Right ventricle myocardium inferior (tissue), 1 donor: ENCODE results near the gene VIT. TPM values are rescaled to one million over a fixed set of nuclear protein-coding genes. Genes with fewer than 3 reads are reported as not detected.
A peak's percentile ranks its signal among the peaks of the same experiment; 100 is the strongest.

Experiments used
- ATAC-seq: fragments of 200-7000 bp; cut with Tn5 transposase; one replicate; pipeline ENCODE4 v1.9.1; 2020; ENCODE audit warnings: mild to moderate bottlenecking, moderate library complexity
- DNase-seq: peaks from one replicate; pipeline ENCODE4 v3.0.0; 2021; ENCODE audit errors: missing footprints
- intact Hi-C: fragments of 100-400 bp; cut with DNase I; formaldehyde crosslinking; loops from one replicate; pipeline ENCODE4 v1.11.0; 2022
- total RNA-seq: library from RNA; stranded (reverse); fragmentation: NEBNext Ultra II Directional; extraction: Animal tissue kit (Norgen Biotek cat#: 25700); gene quantifications from one replicate; pipeline ENCODE4 v1.2.1, GENCODE V29; 2021
- donor health status: DM: no; HTN: yes; CAD: no; lungs with severe emphysema.

VIT gene
- total RNA-seq, 1 donor from 2014 or later: 21.6 TPM

DNA sequence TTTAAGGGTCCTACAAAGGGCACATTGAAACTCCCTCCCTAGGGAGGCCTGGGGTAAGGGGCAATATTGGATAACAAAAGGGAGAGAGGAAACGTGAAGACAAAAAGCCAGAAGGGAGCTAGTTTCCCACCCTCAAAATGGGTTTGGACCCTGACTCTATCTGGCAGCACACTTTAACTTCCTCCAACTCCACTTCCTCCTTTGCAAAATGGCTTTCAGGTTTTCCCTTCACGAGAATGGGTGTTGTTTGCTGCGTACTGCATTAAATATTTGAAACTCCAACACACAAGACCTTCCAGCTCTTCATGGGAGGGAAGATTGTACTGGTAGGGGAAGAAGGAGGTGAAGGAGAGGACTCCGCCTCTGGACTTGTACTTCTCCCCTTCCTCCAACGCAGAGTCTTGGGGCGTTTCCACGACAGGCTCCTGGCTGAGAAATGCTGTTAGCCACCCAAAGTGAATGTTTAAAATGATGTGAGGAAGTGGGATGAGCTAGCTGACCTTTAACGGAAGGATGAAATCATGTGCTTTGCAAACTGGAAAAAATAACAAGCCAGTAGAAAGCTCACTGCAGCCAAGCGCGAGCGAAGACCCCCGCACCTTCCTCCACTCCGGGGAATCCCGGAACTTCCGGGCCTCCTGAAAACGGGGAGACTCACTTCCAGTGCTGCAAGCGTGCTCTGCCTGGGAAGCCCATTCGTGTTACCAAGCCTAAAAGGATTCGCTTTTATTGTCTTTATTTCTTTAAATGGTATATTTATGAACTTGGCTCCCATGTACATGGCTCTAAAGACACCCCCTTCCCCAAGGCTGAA, 85.6 kb downstream of the VIT start:
- intact Hi-C loops: loop anchor here (5.0 to 10.0 kb wide), 2 partner anchors 85 to 243 kb away; partner anchors contain the start of gene VIT
- ATAC-seq: peak; percentile 36
- no peak for DNase-seq

DNA sequence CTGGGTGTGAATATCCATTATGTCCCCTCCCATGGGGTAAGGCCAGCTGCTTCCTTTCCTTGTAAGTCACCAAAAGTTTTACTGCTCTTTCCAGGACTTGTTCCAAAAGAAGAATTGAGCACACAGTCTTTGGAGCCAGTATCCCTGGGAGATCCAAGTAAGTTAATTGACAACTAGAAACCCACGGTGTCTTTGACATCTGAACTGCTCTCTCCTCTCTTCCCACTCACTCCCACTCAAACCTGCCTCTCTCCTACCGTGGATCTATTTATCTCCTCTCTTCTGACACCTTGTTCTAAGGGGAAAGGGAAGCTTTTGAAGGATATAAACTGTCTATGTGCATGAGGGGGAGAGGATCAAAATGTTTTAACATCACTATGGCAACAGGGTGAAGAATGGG, 86.7 kb downstream of the VIT start:
- ATAC-seq: peak; percentile 20
- DNase-seq: no peak
- intact Hi-C loops: loop anchor here (5.0 to 10.0 kb wide), 2 partner anchors 86 to 242 kb away; partner anchors contain the start of gene VIT

DNA sequence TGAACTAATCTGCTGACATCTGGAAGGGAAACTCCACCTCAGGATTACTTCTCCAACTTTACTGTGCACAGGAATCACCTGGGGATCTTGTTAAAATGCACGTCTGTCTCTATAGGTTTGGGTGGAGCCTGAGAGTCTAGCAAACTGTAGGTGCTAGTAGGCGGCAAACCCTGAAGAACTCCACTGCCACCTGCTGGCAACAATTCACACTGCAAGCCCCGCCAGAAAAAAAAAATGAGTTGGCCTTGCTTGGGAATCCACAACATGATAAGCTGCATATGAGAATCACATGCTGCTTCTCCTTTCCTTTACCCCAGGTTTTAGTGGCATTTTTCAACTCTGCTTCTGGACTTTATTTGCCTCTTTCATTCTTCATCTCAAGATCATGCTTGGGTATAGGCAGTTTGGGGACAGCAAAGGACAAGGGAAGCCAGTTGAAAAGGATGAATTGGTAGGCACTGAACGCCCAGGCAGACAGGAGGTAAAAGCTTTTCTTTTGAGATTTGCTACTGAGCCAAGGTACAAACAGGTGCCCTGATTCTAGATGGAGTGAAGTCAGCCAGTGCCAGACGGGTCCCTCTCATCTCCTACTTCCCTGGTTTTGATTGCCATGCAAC, 88.8 kb downstream of the VIT start:
- ATAC-seq: peak; percentile 53
- intact Hi-C loops: loop anchor here (5.0 to 10.0 kb wide), 2 partner anchors 240 to 433 kb away; no protein-coding TSS in a partner anchor
- DNase-seq: no peak

DNA sequence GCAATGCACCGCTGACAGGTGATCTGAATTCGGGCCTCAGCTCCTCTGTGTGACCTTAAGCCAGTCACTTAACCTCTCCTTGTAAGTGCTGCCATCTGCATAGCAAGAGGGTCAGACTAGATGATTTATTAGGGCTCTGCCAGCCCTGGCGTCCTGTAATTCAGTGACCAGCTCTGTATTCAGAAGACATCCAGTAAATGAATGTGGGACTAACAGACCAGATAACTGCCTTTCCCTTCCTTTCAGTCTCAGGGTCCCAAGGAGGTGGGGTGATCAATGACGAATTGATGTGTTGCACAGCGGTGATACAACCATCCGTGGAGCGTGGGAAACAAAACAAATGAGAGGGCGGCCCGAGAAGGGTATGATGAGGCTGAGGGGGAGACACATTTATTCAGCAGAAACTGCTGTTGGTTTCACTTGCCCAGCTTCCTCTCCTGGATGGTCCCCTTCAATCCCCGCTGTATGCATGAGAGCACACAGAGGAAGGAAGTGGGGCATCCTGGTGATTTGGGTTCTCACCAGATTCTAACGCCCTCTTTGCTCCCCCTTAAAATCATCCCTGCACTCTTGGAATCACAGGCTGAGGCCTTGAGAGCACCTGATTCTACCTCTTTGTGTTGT, 92.8 kb downstream of the VIT start:
- ATAC-seq: no peak
- intact Hi-C loops: loop anchor here (5.0 to 10.0 kb wide), 2 partner anchors 236 to 437 kb away; no protein-coding TSS in a partner anchor
- DNase-seq: no peak

DNA sequence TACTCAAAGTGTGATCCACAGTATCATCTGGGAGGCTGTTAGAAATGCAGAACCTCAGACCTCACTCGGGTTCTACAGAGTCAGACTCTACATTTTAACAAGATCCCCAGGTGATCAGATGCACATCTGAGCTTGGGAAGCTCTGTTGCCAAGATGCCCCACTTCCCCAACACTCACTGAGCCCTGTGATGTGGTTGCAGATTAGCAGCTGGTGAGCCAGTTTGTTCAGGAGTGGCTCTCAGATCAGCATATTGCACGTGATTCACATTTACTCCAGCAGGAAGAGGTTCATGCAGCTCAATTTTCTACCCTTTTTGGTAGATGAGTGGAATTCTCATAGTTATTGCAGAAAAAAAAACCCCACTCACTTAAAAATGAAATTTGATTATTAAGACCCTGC, 96.4 kb downstream of the VIT start:
- intact Hi-C loops: no loop called here
- ATAC-seq: no peak

DNA sequence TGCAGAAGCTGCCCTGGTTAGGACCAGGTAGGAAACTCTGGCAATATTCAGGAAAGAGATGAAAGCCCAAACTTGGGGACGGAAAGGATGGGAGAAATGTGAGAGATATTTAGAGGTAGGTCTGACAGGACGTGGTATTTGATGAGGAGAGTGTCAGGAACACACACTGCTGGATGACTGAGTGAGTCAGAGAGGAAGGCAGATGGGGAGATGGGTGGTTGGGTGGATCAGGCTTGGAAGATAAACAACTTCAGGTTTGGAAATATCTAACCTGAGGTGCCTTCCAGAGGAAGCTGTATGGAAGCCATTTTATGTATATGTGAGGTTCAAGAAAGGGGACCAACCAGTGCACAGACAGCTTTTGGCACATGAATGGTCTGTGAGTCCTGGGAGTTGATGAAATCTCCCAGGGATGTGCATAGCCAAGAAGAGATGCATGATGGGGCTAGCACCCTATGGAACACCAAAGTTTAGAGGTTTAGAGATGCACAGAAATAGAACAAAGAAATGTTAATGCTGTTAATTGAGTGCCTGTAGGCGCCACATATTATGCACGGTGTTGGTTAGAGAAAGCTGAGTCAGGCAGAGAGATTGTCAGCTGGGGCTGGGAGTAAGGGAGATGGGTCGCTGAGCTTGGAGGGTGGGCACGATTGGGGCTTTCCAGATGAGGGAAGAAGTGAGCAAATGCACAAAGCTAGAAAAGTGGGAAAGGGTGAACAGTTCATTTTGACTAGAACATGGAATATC, 101.0 kb downstream of the VIT start:
- no peak for DNase-seq
- intact Hi-C loops: no loop called here
- no peak for ATAC-seq

More for the DNA sequence above, 96.4 kb downstream of the VIT start:
- DNase-seq: no peak

DNA sequence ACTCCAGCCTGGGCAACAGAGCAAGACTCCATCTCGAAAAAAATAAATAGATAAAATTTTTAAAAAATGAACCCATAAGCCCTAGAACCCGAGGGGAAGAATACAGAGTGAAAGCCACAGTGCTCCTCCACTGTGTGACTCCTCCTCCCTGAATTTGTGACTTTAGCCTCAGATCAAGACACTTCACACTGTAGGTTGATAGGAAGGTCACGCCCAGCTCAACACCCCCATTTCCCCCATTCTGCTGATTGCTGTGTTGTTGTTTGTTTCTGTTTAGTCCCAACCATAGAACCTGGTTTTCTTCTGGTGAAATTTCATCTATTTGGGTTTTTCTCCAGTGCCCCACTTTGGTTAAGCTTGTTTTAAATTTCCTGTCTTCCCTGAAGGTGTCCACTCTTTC, 102.2 kb downstream of the VIT start:
- ATAC-seq (no peak), DNase-seq (no peak)
- intact Hi-C loops: no loop called here

DNA sequence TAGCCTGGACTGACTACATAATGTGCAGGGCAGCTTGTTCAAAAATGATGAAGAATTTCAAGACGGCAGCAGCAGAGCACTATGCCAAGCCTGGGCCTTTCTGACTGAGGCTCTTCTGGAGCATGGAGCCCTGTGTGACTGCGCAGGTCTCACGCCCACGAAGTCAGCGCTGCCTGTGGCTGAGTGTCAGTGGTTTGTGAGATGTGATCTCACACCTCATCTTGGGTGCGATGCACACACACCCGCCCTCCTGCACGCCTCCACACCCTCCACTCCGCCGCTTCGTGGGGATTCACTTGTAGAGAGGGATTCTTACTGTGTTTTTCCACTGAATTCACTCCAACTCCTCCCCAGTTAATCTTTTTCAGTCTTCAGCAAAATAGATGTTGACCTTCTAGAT, 103.9 kb downstream of the VIT start:
- no peak for ATAC-seq
- DNase-seq: no peak
- intact Hi-C loops: no loop called here

DNA sequence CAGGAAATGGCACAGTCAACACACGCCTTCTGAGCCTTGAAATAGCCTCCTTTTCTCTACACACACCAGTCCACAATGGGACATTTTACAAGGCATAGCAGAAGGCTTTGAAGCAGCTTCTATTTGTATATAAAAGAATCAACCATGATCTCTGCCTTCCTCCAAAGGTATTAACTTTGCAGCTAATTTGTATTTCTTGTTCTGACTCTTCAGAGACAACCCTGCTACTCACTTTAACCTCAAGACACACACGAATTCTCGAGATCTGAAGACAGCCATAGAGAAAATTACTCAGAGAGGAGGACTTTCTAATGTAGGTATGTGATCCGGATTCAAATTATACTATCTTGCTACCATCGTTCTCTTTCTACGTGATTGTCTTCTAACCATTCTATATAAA, 104.6 kb downstream of the VIT start:
- DNase-seq (no peak), ATAC-seq (no peak)
- intact Hi-C loops: no loop called here

DNA sequence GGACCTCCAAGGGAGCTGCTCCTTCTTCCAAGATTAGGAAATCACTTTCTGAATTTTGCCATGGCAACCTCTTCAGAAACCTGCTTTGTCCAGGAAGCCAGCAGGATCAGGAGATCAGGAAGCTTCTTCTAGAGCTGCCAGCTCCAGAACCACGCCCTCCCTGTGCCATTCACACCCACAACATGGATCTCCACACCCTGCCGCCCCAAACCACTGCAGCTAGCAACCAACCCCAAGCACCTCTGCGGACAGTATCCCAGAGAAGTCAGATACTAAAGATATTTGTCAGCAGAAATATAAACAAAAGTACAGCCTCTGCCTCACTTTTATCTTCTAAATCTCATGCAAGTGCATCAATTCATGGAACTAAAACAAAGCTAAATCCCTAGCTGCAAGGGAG, 106.4 kb downstream of the VIT start:
- DNase-seq (no peak), ATAC-seq (no peak)
- intact Hi-C loops: no loop called here

DNA sequence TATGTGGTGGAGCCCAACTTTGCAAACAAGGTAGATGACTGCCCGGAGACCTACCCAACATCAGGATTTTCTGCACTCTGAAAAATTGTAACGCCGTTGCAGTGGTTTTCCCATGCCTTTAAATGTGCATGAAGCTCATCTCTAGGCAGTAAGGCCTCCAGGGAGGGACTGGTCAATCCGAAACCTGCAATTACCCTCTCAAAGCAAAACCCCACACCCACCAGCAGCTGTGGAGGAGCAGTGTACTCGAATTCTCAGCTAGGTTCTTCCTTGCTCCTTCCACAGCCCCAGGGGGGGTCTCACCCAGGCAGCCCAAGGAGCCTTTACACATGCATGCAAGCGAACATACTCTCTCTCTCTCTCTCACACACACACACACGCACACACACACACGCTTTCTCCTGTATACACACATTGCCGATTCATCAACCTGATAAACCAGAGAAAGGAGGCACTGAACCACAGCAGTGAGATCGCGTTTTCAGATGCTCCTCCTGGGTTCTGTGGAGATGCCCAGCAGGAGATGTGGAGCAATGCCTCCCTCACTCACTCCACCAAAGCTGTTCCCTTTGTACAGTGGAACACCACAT, 109.2 kb downstream of the VIT start:
- no peak for ATAC-seq
- intact Hi-C loops: no loop called here
- DNase-seq: no peak

DNA sequence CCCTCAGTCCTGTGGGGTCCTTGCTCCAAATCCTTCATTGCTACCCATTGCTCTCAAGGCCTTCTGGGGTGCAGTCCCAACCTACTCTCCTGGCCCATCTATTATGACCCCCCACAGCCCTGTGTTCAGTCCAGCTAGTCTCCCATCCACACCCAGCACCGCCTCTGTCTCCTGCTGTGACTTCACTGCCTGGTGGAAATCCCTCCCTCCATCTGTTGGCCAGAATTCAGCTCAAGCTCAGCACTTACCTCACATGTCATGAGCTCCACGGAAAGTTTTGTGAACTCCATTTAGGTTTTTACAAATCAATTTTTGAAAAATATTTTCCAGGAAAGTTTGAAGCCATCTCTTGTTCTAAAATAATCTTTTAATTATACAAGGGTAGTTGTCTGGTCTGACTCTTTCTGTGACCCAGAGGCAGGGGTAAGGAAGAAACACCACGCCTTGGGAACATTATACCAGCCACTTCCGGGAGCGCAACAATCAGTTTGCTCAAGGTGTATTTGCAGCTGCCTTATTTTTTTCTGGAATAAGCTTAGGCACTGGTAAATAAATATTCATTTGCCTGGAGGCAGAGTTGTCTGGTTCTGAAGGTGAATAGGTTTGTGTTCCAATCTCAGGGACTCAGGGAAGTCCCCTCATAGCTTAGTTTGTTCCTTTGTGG, 110.8 kb downstream of the VIT start:
- intact Hi-C loops: no loop called here
- ATAC-seq (peak; percentile 45), DNase-seq (no peak)

DNA sequence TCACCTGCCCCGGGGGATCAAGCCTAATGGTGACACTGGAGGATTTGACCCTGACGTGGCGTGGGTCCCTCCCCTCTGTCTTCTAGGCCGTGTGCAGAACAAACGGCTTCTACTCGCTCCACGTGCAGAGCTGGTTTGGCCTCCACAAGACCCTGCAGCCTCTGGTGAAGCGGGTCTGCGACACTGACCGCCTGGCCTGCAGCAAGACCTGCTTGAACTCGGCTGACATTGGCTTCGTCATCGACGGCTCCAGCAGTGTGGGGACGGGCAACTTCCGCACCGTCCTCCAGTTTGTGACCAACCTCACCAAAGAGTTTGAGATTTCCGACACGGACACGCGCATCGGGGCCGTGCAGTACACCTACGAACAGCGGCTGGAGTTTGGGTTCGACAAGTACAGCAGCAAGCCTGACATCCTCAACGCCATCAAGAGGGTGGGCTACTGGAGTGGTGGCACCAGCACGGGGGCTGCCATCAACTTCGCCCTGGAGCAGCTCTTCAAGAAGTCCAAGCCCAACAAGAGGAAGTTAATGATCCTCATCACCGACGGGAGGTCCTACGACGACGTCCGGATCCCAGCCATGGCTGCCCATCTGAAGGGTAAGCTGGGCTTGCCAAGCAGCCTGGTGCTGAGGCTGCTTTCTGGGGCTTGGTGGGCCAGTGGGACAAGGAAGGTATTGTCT, 112.0 kb downstream of the VIT start:
- ATAC-seq (no peak), DNase-seq (no peak)
- intact Hi-C loops: no loop called here

DNA sequence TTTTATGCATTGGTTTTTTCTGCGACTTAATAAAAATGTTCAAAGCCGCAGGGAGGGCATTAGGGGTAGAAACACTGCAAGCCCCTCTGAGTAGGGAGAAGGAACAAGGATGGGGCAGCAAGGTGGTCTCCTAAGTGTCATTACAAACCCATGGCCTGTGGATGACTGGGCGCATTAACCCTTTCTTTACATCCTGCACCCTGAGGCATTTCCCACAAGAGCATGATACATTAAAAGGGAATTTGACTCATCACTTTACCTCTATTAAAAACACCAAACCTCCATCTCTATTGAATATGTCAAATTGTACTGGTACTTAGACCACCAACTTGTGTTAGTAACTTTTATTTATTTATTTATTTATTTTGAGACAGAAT, 112.5 kb downstream of the VIT start:
- intact Hi-C loops: no loop called here
- ATAC-seq: no peak
- no peak for DNase-seq

DNA sequence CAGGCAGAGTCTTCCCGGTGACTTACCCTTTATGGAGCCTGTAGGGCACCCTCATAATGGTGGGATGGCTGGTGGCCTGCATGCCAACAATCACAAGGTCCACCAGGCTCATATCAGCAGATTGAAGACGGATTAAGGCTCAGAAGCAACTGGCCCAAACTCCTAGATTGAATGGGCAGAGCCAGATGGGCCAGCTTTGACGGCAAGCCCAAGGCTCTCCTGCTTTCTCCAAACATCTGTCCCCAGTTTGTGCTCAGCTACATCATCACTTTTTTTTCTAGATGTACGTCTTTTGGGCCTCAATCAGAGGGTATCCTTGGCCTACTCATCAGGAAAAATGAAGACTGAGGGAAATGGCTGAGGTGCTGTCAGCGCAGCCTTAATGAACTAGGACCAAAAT, 114.6 kb downstream of the VIT start:
- intact Hi-C loops: no loop called here
- ATAC-seq: no peak

DNA sequence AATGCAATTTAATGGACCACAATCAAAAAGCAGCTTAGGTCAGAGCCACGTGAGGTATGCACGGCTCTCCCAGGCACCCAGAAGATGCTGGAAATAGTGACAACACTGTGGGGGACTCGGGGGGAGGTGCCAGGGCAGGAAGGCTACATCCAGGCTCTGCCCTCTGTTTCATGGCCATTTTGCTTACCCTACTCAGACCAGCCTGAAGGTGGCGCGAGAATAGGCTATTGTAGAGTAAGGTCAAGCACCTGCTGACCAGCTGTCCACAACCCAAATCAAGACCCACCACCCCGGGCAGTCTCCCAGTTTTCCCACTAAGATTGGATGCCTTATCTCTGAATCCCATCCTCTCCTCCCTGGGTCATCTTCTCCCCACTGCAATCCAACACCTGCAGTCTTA, 115.7 kb downstream of the VIT start:
- intact Hi-C loops: no loop called here
- DNase-seq (no peak), ATAC-seq (no peak)

More for the DNA sequence above, 114.6 kb downstream of the VIT start:
- DNase-seq: no peak

DNA sequence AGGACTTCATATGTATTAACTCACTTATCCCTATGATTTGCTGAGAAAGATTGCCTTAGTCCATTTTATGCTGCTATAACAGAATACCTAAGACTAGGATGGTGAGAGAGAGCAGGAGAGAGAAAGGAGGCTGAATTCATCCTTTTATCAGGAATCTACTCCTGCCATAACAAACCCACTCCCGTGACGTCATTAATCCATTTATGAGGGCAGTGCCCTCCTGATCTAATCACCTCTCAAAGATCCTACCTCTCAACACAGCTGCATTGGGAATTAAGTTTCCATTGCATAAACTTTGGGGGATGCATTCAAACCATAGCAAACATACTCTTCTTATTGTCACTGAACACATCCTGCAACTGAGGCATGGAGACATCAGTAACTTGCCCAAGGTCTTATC, 122.0 kb downstream of the VIT start:
- intact Hi-C loops: no loop called here
- ATAC-seq (no peak), DNase-seq (no peak)
